ENCODE measurements around the gene STX16.

The STX16 gene, protein sequence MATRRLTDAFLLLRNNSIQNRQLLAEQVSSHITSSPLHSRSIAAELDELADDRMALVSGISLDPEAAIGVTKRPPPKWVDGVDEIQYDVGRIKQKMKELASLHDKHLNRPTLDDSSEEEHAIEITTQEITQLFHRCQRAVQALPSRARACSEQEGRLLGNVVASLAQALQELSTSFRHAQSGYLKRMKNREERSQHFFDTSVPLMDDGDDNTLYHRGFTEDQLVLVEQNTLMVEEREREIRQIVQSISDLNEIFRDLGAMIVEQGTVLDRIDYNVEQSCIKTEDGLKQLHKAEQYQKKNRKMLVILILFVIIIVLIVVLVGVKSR

DNA sequence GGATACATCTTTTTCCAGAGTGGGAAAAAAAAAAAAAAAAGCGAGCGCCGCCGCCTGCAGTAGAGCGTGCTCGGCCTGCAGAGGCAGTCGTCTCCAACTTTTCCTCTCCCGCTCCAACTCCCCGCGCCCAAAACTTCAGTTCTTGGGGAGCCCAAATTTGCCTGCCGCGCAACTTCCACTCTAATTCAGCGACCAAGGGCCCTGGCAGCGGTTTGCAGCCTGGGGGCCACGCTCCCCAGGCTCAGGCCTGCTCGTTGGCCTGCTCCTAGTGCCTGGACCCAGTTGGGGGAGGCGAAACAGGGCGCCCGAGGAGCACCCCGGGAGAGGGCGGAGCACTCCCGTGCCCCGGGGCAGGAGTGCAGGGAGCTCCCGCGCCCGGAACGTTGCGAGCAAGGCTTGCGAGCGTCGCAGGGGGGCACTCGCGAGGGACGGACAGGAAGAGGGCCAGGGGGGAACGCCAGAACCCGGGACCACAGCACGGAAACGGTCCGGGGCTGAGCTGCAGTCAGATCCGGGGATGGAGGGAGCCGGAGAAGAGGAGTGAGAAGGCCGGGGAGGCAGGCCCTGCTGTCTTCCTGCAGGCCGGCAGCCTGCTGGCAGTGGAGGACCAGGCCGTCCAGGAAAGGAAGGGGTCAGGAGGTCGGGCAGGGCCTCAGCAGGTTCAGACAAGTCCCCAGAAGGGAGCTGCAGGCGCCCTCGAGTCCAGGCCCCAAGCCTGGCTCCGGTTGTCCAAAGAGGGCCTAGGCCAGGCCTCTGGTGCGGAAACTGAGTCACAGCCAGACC is at the start of gene STX16:
TSS of gene STX16 (plus strand) at position 508 of the 783 bp plus-strand sequence. CDS start 724 bp downstream, outside the sequence.
- FAIRE-seq = no peak

DNA sequence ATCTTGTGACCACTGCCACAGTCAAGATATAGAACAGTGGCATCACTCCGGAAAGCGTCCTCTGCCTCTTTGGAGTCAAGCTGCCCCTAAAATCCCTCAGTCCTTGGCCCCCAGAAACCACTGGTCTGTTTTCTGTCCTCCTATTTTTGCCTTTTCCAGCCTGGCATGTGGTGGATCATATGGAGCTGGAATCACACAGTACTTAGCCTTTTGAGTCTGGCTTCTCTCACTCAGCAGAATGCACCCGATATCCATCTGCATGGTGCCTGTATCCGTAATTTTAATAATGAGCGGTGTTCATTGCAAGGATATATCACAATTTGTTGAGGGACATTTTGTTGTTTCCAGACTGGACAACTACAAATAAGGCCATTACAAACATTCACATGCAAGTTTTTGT is 49.0 kb upstream of the STX16 start:
- FAIRE-seq = no peak

DNA sequence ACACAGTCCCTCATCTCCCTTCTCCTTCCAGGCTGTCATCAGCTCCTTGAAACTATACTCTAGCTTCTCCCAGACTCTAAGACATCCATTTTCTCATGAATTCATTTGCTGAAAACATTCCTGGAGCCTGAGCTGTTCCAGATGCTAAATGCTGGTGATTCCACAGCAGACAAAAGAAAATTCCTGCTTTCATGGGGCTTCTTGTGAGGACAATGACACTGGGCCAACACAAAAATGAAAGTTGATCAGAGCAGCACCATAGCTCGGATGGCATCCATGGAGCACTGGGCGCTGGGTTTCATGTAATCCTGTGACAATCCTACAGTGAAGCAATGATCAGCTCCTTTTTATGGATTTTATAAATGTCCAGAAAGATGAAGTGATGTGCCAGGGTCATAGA is 47.4 kb upstream of the STX16 start:
- no peak for FAIRE-seq

- no peak for FAIRE-seq
Observed at GRCh38 chr20:58604128-58604881, 46.8 kb upstream of the STX16 start.

DNA sequence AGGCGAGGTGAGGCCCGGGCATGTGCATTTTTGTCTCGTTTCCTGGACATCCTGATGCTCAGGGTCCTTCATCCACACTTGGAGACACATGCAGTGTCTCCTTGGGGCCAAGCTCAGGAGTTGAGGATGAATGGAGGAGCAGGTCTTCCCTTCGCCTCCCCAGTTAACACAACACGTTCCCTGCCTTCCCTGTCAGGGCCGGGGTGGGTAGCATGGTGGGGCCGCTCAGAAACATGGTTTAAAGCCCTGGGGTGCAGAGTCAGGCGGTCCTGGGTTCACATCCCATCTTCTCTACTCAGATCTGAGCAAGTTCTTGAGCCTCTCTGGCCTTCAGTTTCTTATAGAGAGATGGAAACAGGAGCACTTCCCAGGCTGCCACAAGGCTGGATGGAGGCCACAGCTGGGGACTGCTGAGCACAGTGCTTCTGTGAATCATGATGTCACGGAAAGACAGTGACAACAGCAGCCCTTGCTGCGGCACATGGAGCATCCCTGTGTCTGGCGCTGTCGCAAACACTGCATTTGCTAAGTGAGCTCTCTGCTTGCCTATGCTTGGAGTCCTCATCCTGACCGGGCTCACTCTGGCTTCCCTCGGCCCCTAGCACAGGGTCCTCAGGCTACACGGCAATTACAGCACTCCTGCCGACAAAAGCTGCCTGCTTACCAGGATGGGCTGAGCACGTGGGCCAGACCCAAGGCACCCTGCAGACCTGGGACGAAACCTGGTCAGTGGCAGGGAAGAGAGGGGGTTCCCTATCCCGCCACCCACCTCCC is 45.6 kb upstream of the STX16 start:
- no peak for FAIRE-seq

GRCh38 chr20:58606184-58606583 is 44.9 kb upstream of the STX16 start:
- no peak for FAIRE-seq

DNA sequence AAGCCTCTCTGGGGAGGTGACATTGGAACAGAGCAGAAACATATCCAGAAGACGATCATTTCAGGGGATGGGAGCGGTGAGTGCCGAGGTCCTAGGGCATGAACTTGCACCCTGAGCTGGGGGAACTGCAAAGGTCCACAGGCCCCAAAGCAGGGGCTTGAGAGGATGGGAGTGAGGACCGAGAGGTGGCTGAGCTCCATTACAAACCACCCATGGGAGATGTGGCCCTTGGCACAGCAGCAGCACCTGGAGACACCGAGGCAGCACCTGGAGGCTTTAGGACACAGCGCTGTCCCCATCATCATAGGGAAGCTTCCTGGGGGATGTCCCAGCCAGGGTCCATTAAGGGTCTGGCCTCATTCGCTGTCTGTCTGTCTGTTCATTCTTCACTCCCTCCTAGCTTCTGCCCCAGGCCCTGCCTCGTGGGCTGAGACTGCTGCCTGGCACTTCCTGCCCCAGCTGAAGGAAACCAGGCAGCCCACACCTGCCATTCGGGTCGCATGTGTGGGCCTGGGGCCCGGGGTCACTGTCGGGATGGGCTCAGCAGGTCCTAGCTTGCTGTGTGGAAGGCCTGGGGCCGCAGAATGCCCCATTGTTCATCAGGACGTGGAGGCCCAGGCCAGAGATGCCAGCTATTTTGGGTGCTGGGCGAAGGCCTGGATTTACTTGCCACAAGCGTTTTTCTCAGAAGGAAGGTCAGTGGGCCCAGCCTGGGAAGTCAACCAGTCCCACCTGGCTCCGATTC is 42.8 kb upstream of the STX16 start:
- FAIRE-seq = no peak

- no peak for FAIRE-seq
Observed at GRCh38 chr20:58609026-58609425, 42.1 kb upstream of the STX16 start.

GRCh38 chr20:58610071-58610800 is 40.8 kb upstream of the STX16 start:
- FAIRE-seq = no peak

DNA sequence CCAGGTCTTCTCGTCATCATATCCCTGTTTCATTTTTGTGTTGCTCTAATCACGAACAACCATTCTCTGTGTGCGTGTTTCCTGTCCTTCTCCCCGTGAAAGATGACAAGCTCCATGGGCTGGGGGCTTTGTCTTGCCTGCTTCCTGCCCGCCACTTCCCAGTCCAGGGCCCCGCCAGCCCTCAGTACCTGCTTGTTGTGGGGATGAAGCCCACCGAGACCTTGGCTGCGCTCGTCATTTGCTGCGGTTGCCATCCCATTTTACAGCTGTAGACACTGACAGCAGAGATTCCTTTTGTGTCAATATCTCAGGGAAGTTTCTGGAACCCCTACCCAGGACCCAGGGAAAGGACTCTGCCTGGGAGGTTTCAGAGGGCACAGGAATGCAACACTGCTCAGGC is 40.3 kb upstream of the STX16 start:
- FAIRE-seq = no peak

DNA sequence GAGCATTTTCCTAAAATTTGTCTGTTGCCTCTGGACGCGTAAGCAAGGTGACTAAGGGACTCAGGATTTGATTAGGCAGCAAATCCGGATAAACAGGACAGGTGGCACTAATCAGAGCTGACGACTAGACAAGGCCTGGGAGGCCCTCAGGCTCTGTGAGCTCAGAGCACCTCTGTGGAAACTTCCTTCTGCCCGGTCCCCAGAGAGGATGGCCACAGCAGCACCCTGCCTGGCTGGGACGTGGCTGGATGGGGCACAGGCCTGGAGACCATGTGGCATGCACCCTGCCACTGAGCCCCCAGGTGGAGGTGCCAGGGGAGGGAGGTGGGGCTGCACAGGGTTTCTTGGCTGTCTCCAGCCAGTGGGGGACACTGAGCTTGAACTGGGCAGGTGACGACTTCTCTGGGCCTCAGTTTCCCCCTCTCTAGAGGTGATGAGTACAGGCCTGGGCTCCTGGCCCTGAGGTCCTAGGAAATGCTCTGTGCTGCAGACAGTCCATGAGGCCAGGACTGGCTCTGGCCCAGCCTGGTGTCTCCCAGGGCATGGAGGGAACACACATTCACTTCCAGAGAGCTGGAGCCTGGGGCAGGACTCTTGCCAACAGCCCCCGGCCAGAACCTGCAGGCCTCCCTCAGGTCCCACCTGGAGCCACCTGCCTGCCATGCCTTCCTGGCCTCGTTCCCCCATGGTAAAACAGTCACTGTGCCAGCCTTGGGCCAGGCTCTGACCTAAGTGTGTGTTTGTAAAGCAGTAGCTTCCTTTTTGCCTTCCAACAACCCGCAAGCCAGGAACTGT is 39.6 kb upstream of the STX16 start:
- no peak for FAIRE-seq

DNA sequence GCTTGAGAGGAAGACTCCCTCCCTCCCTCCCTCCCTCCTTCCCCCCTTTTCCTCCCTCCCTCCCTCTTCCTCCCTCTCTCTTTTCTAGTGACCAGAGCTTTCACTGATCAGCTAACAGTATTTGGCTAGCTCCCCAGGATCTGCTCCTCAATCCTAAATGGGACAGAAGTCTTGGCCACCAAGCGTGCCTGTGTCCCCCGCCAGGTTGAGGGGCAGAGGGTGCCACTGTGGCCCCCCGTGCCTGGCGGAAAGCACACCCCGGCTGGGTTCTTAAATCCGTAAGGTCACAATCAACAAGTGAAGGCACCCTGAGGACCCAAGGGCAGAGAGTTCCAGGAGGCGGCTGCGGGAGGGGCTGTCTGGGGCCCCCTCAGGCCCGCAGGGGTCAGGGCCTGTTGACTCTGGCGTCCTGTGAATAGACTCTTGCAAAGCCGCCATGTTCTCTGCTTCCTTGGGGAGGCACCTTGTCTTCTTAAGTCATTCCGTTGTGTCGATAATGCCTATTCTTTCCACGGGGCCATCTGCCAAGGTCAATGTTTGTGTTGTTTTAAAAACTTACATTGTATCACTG is 38.9 kb upstream of the STX16 start:
- no peak for FAIRE-seq

GRCh38 chr20:58613061-58613854 is 37.8 kb upstream of the STX16 start:
- no peak for FAIRE-seq

DNA sequence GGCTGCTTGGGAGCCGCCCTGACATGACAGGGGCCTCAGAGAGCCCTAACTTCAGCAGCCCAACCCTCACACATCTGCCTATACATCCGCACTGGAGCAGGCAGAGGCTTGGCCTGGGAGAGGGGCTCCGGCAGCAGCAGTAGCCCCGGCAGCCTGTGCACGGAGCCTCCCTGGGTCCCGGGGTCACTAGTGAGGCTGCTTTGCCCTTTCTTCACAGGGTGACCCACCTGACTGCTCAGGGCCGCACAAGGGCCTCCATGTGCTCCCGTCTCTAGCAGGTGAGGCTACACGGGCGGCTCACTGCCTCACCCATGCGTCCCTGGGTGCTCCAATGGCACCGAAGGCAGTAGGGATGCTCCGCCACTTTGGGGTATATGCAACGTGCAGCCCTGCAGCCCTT is 36.7 kb upstream of the STX16 start:
- no peak for FAIRE-seq

- no peak for FAIRE-seq
Observed at GRCh38 chr20:58614984-58615760, 35.9 kb upstream of the STX16 start.

DNA sequence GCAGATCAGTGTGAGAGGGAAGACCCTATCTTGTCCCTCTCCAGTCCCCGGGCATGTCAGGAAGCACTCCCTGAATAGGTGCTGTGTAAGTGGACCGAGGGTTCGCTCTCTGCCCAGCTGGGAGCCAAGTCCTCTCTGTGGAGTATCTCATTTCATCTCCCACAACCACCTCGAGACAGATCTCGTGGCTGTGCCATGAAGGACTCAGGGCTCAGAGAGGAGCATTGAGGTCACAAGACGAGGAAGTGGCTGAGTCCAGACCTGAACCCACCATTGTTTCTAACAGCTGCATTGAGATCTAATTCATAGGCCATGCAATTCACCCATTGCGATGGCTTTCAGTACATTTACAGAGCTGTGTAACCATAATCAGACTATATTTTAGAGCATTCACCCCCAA is 34.7 kb upstream of the STX16 start:
- no peak for FAIRE-seq

- no peak for FAIRE-seq
Observed at GRCh38 chr20:58617158-58617557, 33.9 kb upstream of the STX16 start.

DNA sequence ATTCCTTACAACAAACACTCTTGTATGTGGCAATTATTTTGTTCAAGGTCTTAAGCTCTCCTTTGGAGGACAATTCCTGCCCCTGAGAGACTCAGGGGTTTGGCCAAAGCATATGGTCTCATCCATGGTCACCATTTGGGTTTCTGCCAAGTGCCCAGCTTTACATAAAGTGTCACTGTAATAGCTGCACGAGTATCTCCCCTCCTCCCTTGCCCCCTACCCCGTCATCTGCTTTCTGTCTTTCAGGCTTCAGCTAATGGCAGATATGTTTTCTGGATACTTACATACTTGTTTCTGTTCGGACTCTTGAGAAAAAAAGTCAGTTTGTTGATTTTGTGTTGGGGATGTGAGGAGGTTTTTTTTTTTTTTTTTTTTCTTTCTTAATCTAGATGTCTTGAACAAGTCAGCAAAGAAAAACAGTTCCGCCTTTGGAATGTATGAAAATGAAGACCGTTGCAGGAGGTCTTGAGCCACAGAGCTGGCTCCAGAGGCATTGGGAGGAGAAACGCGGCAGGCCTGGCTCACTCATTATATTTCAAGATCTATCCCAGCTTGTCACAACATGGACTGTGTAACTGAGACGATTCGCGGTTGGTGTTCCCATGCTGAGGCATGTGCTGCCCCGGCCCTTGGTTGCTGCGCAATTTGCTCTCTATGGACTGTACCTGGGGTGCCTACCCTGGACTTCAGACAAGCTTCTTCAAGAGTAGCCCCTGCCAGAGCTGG is 32.6 kb upstream of the STX16 start:
- FAIRE-seq = no peak
